B cell (primary cell): ENCODE measurements around the gene OXCT1. TPM values are rescaled to one million over a fixed set of nuclear protein-coding genes. Genes with fewer than 3 reads are reported as not detected.

Source experiments
- ATAC-seq: fragments of 200-7000 bp; cut with Tn5 transposase; one replicate; pipeline ENCODE4 v1.10.0; 2021; ENCODE audit warnings: low read depth, mild to moderate bottlenecking, moderate number of reproducible peaks, moderate library complexity
- CTCF ChIA-PET: fragments of 350-600 bp; sonication (Branson Sonifier 250); formaldehyde crosslinking; loops from one replicate; lab custom pipeline; 2021; ENCODE audit warnings: antibody characterized with exemption, inconsistent platforms; lab: Charles Lee
- POLR2A ChIA-PET: fragments of 350-600 bp; sonication (Branson Sonifier 250); formaldehyde crosslinking; loops from one replicate; lab custom pipeline; 2021; ENCODE audit warnings: antibody characterized with exemption; lab: Charles Lee
- DNase-seq: peaks from one replicate; pipeline ENCODE4 v3.0.0; 2013
- H2AFZ ChIP-seq: 2 replicates; pipeline ENCODE4 v1.6.1; 2012; ENCODE audit warnings: mild to moderate bottlenecking, low read depth, low read length; ENCODE audit not compliant: insufficient read depth, poor library complexity, severe bottlenecking
- H3K27ac ChIP-seq, 2 donors: 1 replicate in 1 of 2; 2 replicates in 1 of 2; pipeline ENCODE4 v1.5.1; 2012 to 2013; ENCODE audit warnings: low read length in 2 of 2, mild to moderate bottlenecking in 2 of 2, moderate library complexity in 1 of 2
- H3K27me3 ChIP-seq, 4 experiments: fragments of 200-600 bp in 1 of 4; sonication (generic) in 1 of 4; replicated peaks in 1 of 4; 1 replicate in 2 of 4; 2 replicates in 2 of 4; pipeline versions ENCODE4 v1.6.1 to v1.7.0; 2013 to 2016; ENCODE audit warnings: low read length in 3 of 4, mild to moderate bottlenecking in 2 of 4, mixed read lengths in 1 of 4, moderate library complexity in 1 of 4; ENCODE audit not compliant: insufficient read depth in 4 of 4, control insufficient read depth in 3 of 4; ENCODE audit errors: control extremely low read depth in 1 of 4
- H3K36me3 ChIP-seq, 2 experiments: replicated peaks in 1 of 2; 1 replicate in 1 of 2; 2 replicates in 1 of 2; pipeline versions ENCODE4 v1.6.1 to v1.7.1; 2013; ENCODE audit warnings: low read length in 1 of 2; ENCODE audit not compliant: insufficient read depth in 2 of 2, control insufficient read depth in 1 of 2; ENCODE audit errors: control extremely low read depth in 1 of 2, extremely low read depth in 1 of 2
- H3K4me1 ChIP-seq, 2 donors: fragments of 200-600 bp in 1 of 2; sonication (generic) in 1 of 2; 1 replicate in 1 of 2; 2 replicates in 1 of 2; pipeline versions ENCODE4 v1.5.1 to v1.6.1; 2013 to 2017; ENCODE audit warnings: low read length in 2 of 2; ENCODE audit not compliant: control insufficient read depth in 2 of 2, insufficient read depth in 2 of 2
- H3K4me2 ChIP-seq: replicated peaks from 2 replicates; pipeline ENCODE3; 2012; ENCODE audit warnings: mild to moderate bottlenecking, low read depth, low read length; ENCODE audit not compliant: poor library complexity, severe bottlenecking
- H3K4me3 ChIP-seq, 5 experiments: fragments of 200-600 bp in 1 of 5; sonication (generic) in 1 of 5; 1 replicate in 3 of 5; 2 replicates in 2 of 5; pipeline versions ENCODE4 v1.5.1 to v1.7.0; 2011 to 2016; ENCODE audit warnings: low read length in 4 of 5, mild to moderate bottlenecking in 4 of 5, low read depth in 2 of 5, control low read depth in 1 of 5, moderate library complexity in 1 of 5; ENCODE audit not compliant: insufficient read depth in 1 of 5; ENCODE audit errors: control extremely low read depth in 1 of 5, extremely low read depth in 1 of 5
- H3K79me2 ChIP-seq: fragments of 200-600 bp; sonication (generic); one replicate; pipeline ENCODE4 v1.6.0; 2016; ENCODE audit warnings: low read length; ENCODE audit not compliant: control insufficient read depth, insufficient read depth
- H3K9ac ChIP-seq: fragments of 200-600 bp; sonication (generic); 2 replicates; pipeline ENCODE4 v1.6.1; 2017; ENCODE audit warnings: mild to moderate bottlenecking, low read length, moderate library complexity
- H3K9me3 ChIP-seq, 3 donors: one replicate each; pipeline versions ENCODE4 v1.6.1 to v1.7.1; 2013; ENCODE audit warnings: low read length in 2 of 3; ENCODE audit not compliant: control insufficient read depth in 2 of 3, insufficient read depth in 1 of 3; ENCODE audit errors: control extremely low read depth in 1 of 3
- H4K20me1 ChIP-seq: 2 replicates; pipeline ENCODE4 v1.6.0; 2012; ENCODE audit warnings: mild to moderate bottlenecking, low read length; ENCODE audit not compliant: insufficient read depth, control insufficient read depth, poor library complexity, severe bottlenecking
- H3K27ac Mint-ChIP-seq: one replicate; pipeline ENCODE4 v1.8.0; 2021; ENCODE audit warnings: mixed read lengths
- H3K27me3 Mint-ChIP-seq: one replicate; pipeline ENCODE4 v1.8.0; 2021; ENCODE audit warnings: mixed read lengths
- H3K4me1 Mint-ChIP-seq: one replicate; pipeline ENCODE4 v1.8.0; 2021; ENCODE audit warnings: mixed read lengths
- H3K4me3 Mint-ChIP-seq: one replicate; pipeline ENCODE4 v1.8.0; 2021; ENCODE audit warnings: mixed read lengths
- H3K9me3 Mint-ChIP-seq: one replicate; pipeline ENCODE4 v1.8.0; 2022; ENCODE audit warnings: mixed read lengths; ENCODE audit not compliant: insufficient read depth
- EZH2 ChIP-seq: IDR thresholded peaks from 2 replicates; pipeline ENCODE4 v1.6.1; 2012; ENCODE audit warnings: borderline replicate concordance, low read depth, mild to moderate bottlenecking, moderate library complexity, low read length; ENCODE audit not compliant: insufficient read depth, poor library complexity, severe bottlenecking
- WGBS: methylation state at CpG from one replicate; pipeline ENCODE4 v1.1.5; 2013; ENCODE audit warnings: missing lambda C conversion rate; ENCODE audit not compliant: insufficient coverage; 5-methylcytosine and 5-hydroxymethylcytosine counted together
- intact Hi-C: fragments of 100-400 bp; cut with micrococcal nuclease; formaldehyde crosslinking; loops from one replicate; pipeline ENCODE4 v1.10.0; 2022
- polyA plus RNA-seq: library from polyadenylated mRNA; depleted of rRNA; stranded (reverse); fragments of >200 nt; gene quantifications from 2 replicates; pipeline ENCODE4 v1.2.3, GENCODE V29; 2012
- total RNA-seq, 2 donors: library from RNA; stranded (reverse); fragments of 120-200 nt in 1 of 2; gene quantifications; 1 replicate in 1 of 2; 2 replicates in 1 of 2; pipeline versions ENCODE4 v1.2.3 to v1.2.4, GENCODE V29; 2013 to 2022
- TF ChIP-seq, protein P1 (sequence below): fragments of 200-600 bp; IDR thresholded peaks from one replicate; pipeline ENCODE4 v1.8.0; 2022; ENCODE audit warnings: antibody characterized with exemption, mild to moderate bottlenecking

Gene OXCT1
- total and polyA plus RNA-seq, 2 donors (not counting 1 experiment from before 2014, with no cell fraction given): 11.0 to 35.6 TPM

GRCh38 chr5:41843456-41844370, 26.5 kb downstream of the OXCT1 start:
- ATAC-seq: no peak
- Histone ChIP-seq H3K9ac (no peak overlapping the region), H2AFZ (peak overlapping the region; percentile 37), H4K20me1 (no peaks in the 10 kb centered on the region), H3K27me3 (no peaks in the 10 kb centered on the region), H3K36me3 (peaks cover 6 to 24% of the 10 kb centered on the region in 2 experiments), H3K27ac (no peak overlapping the region), H3K4me1 (peaks cover 0 to 9% of the 10 kb centered on the region in 2 donors), H3K4me3 (no peak overlapping the region), H3K9me3 (no peaks in the 10 kb centered on the region), H3K4me2 (no peak overlapping the region), H3K79me2 (no peaks in the 10 kb centered on the region)
- no peak overlapping the region for H3K4me3 Mint-ChIP-seq
- no peak for TF ChIP-seq EZH2
- TF ChIP-seq, protein P1, sequence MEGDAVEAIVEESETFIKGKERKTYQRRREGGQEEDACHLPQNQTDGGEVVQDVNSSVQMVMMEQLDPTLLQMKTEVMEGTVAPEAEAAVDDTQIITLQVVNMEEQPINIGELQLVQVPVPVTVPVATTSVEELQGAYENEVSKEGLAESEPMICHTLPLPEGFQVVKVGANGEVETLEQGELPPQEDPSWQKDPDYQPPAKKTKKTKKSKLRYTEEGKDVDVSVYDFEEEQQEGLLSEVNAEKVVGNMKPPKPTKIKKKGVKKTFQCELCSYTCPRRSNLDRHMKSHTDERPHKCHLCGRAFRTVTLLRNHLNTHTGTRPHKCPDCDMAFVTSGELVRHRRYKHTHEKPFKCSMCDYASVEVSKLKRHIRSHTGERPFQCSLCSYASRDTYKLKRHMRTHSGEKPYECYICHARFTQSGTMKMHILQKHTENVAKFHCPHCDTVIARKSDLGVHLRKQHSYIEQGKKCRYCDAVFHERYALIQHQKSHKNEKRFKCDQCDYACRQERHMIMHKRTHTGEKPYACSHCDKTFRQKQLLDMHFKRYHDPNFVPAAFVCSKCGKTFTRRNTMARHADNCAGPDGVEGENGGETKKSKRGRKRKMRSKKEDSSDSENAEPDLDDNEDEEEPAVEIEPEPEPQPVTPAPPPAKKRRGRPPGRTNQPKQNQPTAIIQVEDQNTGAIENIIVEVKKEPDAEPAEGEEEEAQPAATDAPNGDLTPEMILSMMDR: peak; percentile 75
- ChIA-PET CTCF (interaction anchor here (0.6 to 12.1 kb wide), 5 partner anchors 12 to 214 kb away, joined by 3 to 76 read pairs (median 3); no protein-coding TSS in a partner anchor), POLR2A (interaction anchor here (0.6 kb wide), 1 partner anchor 1046 kb away, joined by 4 read pairs; no protein-coding TSS in a partner anchor)
- no peaks in the 10 kb centered on the region for H3K27me3 Mint-ChIP-seq
- no peaks in the 10 kb centered on the region for H3K9me3 Mint-ChIP-seq
- no CpG with 5 or more reads among the region's 6 CpGs for WGBS
- intact Hi-C loops: loop anchor here (10.0 kb wide), 1 partner anchor 569 kb away; no protein-coding TSS in a partner anchor
- H3K27ac Mint-ChIP-seq: no peak overlapping the region
- H3K4me1 Mint-ChIP-seq: no peaks in the 10 kb centered on the region
- DNase-seq: peak; percentile 35
